Hematopoietic multipotent progenitor cell treated with erythropoietin and hydrocortisone succinate and interleukin-3 and kit ligand, for 17 days (in vitro differentiated cells): ENCODE results near the gene CIAO2B.
A peak's percentile ranks its signal among the peaks of the same experiment; 100 is the strongest.
"Not testable (repeated sequence)": the region's sequence is repeated elsewhere in the genome, so short reads cannot be mapped to it uniquely, and the experiment has no call there.

Experiments
- DNase-seq: peaks from one replicate; pipeline ENCODE4 v3.0.0-alpha.2; 2015; ENCODE audit warnings: low spot score

The CIAO2B gene

DNA sequence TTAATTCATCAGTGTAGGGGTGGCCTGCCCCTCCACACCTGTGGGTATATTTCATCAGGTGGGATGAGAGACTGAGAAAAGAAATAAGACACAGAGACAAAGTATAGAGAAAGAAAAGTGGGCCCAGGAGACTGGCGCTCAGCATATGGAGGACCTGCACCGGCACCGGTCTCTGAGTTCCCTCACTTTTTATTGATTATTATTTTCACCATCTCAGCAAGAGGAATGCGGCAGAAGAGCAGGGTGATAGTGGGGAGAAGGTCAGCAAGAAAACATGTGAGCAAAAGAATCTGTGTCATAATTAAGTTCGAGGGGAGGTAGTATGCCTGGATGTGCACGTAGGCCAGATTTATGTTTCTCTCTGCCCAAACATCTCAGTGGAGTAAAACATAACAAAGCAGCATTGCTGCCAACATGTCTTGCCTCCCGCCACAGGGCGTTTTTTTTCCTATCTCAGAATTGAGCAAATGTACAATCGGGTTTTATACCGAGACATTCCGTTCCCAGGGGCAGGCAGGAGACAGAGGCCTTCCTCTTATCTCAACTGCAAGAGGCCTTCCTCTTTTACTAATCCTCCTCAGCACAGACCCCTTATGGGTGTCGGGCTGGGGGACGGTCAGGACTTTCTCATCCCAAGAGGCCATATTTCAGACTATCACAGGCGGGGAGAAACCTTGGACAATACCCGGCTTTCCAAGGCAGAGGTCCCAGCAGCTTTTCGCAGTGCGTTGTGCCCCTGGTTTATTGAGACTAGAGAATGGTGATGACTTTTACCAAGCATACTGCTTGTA is 21.4 kb upstream of the CIAO2B start:
- DNase-seq: not testable (repeated sequence)

DNA sequence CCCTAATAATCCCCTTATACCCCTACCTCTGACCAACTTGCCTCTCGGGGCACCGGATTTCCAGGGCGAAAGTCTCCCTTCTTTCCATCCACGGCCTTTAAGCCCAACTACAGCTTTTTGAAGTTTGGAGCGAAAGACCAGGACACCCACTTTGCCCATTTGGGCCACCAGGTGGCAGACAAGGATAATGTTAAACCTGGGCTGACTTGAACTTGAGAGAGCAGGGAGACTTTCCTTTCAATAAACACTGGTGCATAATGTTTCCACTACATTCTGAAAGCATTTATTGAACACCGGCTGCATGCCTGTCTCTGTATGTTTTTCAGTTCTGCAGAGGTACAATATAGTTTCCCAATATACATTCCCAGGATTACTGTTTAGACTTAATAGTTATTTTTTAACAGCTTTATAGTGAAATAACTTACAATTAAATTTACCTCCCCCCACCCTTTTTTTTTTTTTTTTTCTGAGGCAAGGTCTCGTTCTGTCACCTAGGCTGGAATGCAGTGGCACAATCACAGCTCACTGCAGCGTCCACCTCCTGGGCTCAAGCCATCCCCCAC is 20.0 kb upstream of the CIAO2B start:
- peak; percentile 72 for DNase-seq

DNA sequence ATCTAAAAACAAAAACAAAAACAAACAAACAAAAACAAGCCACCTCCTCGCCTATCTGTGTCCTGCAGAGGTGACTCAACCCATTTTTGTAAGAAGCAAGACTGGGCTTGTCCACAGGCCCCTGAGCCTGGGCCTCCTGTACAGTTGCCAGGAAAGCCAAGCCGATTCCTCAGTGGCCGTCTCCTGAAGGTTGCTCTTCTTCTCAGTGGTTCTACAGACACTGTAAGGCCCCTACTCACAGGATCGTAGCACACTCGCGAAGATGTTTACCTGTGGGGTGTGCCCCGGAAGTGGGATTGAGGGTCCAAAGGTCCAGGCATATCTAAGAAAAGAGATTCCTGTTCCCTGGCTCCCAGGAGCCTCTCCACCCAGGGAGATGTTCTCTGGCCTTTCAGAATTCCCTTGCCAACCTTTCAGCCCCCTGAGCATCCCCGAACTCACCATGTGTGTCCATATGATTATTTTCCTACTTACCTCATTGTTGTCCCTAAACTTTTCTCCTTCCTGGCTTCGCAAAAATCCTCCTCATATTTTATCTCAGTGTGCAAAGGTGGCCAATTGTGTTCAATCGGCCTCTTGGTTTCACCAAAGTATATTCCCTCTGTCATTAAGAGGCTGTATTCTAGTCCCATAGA is 19.4 kb upstream of the CIAO2B start:
- no peak for DNase-seq

DNA sequence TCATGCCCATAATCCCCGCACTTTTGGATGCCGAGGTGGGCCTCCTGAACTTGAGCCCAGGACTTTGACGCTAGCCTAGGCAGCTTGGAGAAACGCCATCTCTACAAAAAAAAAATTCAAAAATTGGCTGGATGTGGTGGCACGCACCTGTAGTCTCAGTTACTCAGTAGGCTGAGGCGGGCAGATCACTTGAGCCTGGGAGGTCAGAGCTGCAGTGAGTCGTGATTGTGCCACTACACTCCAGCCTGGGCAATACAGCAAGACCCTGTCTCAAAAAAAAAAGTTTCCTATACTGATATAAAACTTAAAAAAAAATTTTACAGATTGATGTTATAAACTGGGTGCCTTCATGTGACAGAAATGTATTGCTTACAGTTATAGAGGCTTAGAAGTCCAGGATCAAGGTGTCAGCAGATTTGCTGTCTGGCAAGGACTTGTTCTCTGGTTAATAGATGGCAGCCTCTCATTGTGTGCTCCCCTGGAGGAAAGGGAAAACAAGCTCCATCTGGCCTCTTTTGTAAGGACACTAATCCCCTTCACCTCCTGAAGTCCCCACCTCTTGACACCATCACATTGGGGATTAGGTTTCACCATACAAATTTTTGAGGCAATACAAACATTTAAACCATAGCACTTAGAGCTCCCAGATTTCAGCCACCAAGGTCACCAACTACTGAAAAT is 18.4 kb upstream of the CIAO2B start:
- no peak for DNase-seq

DNA sequence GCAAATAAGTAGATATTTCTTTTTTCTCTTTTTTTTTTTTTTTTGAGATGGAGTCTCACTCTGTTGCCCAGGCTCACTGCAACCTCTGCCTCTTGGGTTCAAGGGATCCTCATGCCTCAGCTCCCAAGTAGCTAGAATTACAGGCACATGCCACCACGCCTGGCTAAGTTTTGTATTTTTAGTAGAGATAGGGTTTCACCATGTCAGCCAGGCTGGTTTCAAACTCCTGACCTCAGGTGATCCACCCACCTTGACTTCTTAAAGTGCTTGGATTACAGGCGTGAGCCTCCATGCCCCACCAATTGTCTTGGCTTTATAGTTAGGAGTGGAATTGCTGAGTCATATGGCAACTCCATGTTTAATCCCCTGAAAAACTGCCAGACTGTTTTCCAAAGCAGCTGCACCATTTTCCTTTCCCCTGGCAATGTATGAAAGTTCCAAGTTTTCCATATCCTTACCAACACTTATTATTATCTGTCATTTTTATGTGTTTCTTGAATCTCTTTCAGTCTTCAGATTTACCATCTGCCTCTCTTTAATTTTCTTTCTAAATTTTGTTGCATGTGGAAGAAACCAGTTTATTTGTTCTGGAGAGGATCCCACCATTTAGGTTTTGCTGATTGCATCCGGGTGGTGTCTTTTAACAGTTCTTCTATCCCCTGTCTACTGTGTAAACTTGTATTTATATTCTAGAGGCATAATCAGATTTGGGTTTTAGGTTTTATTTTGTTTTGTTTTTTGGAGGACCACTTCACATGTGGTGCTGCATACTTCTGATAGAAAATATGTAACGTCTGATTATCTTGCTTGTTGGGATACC is 17.0 kb upstream of the CIAO2B start:
- DNase-seq: no peak

DNA sequence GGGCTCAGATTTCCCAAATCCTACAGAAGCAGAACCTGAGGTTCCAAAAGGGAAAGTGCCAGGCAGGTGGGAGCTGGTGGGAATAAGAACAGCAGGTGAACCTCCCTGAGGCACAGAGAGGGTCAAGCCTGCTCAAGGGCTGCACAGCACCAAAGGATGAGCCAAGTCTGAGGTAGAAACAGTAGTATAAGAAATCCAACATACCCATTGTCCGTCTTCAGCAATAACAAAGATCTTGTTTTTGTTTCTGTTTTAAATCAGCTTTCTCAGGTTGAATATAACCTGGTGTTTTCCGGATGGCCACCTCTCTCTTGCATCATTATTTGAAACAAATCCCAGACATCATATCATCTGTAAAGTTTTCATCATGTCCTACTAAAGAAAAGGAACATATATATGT is 16.2 kb upstream of the CIAO2B start:
- no peak for DNase-seq

DNA sequence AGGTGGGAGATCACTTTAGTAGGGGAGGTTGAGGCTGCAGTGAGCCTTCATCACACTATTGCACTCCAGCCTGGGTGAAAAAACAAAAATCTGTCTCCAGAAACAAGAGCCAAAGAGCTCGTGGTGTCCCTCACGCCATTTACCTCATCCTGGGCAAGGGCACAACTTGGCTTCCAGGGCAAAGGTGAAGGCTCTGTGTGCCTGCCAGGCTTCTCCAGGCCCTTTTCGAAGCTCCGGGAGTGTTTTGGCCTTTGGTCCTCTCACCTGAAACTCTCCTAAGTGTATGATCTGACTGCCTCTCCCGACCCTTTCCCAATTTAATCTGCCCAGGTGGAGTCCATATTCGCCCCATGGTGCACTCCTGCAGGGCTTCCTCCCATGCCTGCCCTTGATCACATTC is 15.3 kb upstream of the CIAO2B start:
- no peak for DNase-seq

DNA sequence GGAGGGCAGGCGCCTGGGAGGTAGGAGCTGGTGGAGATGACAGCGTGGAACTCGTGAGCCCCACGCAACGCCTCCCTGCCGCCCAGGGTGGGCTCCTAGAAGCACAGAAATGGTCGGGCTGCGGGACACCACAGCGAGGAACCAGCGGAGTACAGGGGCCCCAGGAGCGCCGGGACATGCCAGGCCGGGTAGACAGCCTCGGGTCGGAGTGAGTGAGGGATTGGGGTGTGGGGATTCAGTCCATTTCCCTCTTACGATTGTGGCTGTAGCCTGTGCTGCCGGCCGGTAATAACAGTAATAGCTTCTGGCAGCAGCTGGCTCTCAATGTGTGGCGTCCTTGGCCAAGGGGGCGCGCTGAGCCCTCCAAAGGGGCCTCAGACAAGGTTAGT is 14.6 kb upstream of the CIAO2B start:
- no peak for DNase-seq

DNA sequence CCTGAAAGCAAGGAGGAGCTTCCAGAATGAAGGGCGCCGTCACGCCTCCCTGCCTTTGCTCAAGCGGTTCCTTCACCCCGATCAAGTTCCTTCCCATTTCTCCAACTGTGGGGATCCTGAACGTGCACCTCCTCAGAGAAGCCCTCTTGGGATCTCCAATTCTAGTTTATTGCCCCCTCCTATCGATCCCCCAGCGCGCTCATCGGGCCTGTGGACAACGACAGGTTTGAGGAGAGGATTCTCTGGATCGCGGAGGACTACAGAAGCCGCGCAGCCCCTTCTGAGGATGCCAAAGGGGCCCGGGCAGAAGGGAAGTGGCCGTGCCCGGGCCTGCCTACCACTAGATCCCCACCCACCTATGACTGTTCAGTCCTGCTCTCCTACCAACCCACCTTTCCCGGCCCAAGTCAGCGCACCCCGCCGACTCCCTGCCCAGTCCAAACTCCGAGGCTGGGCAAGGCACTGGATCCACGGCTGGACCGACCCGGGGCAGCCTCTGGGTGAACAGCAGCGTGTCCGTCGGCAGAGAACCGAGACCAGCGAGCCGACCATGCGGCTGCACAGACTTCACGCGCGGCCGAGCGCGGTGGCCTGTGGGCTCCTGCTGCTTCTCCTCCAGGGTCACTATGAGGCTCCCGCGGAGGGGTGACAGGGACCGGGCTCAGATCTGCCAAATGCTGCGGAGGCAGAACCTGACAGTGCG is 14.1 kb upstream of the CIAO2B start:
- DNase-seq: no peak

DNA sequence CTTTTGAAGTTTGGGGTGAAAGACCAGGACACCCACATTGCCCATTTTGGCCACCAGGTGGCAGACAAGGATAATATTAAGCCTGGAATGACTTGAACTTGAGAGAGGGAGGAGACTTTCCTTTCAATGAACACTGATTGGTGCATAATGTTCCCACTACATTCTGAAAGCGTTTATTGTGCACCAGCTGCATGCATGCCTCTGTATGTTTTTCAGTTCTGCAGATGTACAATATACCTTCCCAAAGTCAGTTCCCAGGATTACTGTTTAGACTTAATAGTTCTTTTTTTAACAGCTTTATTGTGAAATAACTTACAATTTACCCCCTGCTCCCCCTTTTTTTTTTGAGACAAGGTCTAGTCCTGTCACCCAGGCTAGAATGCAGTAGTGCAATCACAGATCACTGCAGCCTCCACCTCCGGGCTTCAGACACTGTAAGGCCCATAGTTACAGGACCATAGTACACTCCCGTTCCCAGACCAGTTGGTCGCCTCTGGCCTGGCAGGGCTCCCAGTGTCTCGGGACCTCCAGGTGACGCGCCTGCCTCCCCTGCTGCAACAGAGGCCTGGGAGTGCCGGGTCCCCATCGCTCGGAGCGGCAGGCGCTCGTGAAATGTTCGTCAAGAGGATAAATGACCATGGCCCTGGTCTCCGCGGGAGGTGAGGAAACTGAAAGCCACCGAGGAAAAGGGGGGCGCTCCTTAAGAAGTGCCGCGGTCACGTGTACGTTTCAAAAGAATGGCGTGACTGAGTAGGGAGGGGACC is 13.3 kb upstream of the CIAO2B start:
- peak; percentile 88 for DNase-seq

DNA sequence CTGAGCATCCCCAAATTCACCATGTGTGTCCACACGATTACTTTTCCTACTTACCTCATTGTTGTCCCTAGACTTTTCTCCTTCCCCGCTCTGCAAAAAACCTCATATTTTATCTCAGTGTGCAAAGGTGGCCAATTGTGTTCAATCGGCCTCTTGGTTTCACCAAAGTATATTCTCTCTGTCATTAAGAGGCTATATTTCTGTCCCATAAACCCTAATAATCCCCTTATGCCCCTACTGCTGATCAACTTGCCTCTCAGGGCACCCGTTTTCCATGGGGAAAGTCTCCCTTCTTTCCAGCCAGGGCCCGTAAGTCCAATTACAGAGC is 12.7 kb upstream of the CIAO2B start:
- no peak for DNase-seq

DNA sequence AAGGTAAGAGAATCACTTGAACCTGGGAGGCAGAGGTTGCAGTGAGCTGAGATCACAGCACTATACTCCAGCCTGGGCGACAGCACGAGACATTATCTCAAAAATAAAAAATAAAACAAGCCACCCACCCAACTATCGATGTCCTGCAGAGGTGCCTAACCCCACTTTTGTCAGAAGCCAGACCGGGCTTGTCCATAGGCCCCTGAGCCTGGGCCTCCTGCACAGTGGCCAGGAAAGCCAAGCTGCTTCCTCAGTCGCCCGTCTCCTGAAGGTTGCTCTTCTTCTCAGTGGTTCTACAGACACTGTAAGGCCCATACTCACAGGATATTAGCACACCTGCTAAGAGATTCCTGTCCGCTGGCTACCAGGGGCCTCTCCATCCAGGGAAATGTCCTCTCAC is 12.3 kb upstream of the CIAO2B start:
- no peak for DNase-seq

DNA sequence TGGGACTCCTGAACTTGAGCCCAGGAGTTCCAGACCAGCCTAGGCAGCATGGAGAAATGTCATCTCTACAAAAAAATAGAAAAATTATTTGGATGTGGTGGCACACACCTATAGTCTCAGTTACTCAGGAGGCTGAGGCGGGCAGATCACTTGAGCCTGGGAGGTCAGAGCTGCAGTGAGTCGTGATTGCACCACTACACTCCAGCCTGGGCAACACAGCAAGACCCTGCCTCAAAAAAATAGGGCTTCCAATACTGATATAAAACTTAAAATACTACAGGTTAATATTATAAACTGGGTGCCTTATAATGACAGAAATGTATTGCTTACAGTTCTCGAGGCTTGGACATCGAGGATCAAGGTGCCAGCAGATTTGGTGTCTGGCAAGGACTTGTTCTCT is 11.7 kb upstream of the CIAO2B start:
- no peak for DNase-seq

DNA sequence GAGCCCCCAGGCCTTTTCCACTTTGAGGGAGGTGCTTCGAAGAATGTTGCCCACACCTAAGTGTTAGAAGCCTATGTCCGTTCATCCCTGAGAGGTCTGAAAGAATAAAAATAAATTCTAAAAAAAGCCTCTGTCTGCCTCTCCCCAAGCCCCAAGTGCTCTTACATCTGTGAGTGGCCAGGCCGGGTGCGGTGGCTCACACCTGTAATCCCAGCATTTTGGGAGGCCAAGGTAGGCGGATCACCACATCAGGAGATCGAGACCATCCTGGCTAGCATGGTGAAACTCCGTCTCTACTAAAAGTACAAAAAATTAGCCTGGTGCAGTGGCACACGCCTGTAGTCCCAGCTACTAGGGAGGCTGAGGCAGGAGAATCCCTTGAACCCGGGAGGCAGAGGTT is 10.8 kb upstream of the CIAO2B start:
- DNase-seq: not testable (repeated sequence)

DNA sequence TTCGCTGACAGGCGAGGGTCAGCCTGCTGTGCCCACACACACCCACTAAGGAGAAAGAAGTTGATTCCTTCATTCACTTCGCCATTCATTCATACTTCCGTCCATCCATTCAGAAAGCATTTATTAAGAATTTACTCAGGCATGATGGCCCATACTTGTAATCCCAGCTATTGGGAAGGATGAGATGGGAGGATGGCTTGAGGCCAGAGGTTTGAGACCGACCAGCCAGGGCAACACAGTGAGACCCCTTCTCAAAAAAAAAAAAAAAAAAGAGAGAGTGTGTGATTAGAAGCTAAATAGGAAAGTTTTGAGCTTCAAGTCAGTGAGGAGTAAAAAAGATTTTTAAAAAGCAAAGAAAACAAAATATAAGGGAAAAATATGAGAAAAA is 9.8 kb upstream of the CIAO2B start:
- DNase-seq: no peak

DNA sequence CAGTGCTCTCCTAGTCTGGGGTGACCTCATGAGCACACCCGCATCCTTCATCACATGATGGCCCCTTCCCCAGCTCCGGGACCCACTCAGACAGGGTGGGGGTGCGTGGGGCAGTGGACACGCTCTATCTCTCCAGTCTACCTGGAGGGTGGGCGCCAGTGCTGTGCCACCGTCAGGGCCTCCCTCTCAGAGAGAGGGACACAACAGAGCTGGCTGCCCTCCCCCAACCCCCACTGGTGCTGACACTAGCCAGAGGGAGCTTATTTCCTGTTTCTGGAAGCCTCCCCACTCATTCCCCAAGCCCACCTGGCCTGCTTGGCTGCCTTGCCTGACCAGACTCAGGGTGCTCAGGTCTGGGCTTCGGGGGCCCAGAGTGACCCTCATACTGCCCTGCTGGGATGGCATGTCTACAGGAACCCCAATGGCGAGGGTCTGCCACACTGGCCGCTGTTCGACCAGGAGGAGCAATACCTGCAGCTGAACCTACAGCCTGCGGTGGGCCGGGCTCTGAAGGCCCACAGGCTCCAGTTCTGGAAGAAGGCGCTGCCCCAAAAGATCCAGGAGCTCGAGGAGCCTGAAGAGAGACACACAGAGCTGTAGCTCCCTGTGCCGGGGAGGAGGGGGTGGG is 9.3 kb upstream of the CIAO2B start:
- no peak for DNase-seq

DNA sequence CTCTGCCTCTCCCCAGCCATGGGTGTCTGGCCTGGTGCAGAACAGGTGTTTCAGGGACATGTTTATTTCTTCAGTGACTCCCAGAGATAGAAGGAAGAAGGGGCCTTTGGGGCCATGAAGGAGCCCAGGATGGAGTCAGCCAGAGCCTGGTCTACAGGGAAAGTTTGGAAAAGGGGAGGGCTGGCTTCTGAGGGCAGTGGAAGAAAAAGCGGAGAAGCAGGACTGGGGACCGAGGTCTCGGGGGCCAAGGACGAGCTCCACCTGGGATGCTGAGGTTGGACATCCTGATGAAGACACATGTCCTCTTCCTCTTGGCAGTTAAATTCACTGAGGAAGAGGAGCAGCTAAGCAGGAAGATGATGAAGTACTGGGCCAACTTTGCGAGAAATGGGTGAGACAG is 8.8 kb upstream of the CIAO2B start:
- DNase-seq: no peak

DNA sequence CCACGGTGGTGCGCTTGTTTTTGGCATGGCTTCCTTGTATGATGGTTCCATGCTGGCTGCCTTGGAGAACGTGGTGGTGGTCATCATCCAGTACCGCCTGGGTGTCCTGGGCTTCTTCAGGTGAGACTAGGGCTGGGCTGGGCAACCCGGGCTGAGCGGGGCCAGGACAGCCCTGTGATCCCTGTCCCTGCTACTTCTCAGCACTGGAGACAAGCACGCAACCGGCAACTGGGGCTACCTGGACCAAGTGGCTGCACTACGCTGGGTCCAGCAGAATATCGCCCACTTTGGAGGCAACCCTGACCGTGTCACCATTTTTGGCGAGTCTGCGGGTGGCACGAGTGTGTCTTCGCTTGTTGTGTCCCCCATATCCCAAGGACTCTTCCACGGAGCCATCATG is 6.0 kb upstream of the CIAO2B start:
- DNase-seq: no peak

DNA sequence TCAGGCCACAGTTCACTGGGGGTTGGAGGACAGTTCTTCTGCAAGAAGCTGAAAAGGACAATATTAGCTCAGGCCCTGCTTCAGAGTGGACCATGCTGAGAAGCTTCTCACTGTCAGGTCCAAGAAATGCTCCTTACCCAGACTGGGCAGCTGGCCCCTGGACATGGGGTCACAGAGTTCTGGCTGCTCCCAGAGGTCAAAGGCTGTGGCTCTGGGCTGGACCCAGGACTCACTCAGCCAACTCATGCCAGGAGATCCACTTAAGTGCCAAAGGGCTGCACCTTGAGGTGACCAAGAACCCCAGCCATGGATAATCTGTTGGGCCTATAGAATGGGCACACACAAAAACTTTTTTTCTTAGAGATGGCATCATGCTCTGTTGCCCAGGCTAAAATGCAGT is 5.2 kb upstream of the CIAO2B start:
- DNase-seq: no peak

DNA sequence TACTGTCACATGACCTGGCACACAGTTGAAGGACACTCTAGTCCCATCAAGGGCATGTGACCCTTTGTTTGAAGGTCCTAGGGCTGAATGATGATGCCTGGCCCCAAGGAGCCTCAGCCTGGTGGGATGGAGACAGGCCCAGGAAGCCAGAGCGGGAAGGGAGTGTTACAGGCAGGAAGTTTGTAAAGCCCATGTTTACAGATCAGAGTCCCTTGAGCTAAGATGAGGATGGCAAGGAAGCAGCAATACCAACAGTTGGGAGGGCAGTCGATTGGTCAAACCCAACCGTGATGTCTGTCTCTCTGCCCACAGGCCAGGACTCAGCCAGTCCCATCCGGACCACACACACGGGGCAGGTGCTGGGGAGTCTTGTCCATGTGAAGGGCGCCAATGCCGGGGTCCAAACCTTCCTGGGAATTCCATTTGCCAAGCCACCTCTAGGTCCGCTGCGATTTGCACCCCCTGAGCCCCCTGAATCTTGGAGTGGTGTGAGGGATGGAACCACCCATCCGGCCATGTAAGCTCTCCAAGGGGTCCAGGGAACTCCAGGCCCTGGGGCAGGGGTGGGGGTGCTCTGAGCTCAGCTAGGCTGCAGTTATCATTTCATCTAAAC is 3.6 kb upstream of the CIAO2B start:
- DNase-seq: no peak
